HUES48 (cell line): ENCODE measurements around the gene MYO1E.
"Not testable (repeated sequence)": the region's sequence is repeated elsewhere in the genome, so short reads cannot be mapped to it uniquely, and the experiment has no call there.

Experiments used
- H3K27ac ChIP-seq: one replicate; pipeline ENCODE4 v1.7.0; 2013; ENCODE audit warnings: low read depth, low read length, inconsistent platforms
- H3K27me3 ChIP-seq: 2 replicates; pipeline ENCODE4 v1.6.1; 2013; ENCODE audit warnings: mild to moderate bottlenecking, low read length; ENCODE audit not compliant: control insufficient read depth, insufficient read depth
- H3K36me3 ChIP-seq: 2 replicates; pipeline ENCODE4 v1.6.1; 2013; ENCODE audit warnings: low read length; ENCODE audit not compliant: control insufficient read depth, insufficient read depth
- H3K4me1 ChIP-seq: 2 replicates; pipeline ENCODE4 v1.6.1; 2013; ENCODE audit warnings: mild to moderate bottlenecking, low read length; ENCODE audit not compliant: control insufficient read depth, insufficient read depth
- H3K4me3 ChIP-seq: 2 replicates; pipeline ENCODE4 v1.5.1; 2013; ENCODE audit warnings: mild to moderate bottlenecking, low read depth, low read length
- H3K9ac ChIP-seq: 2 replicates; pipeline ENCODE4 v1.6.1; 2013; ENCODE audit warnings: mild to moderate bottlenecking, low read depth, low read length, moderate library complexity
- H3K9me3 ChIP-seq: 2 replicates; pipeline ENCODE4 v1.6.1; 2013; ENCODE audit warnings: low read length; ENCODE audit not compliant: control insufficient read depth, insufficient read depth

Gene MYO1E

GRCh38 chr15:59352189-59352588, 20.5 kb downstream of the MYO1E start:
- Histone ChIP-seq H3K4me3 (no peak overlapping the region), H3K4me1 (peaks cover 77% of the 10 kb centered on the region), H3K9ac (no peak overlapping the region), H3K27ac (no peak overlapping the region), H3K27me3 (no peaks in the 10 kb centered on the region), H3K9me3 (no peaks in the 10 kb centered on the region), H3K36me3 (no peaks in the 10 kb centered on the region)

- Histone ChIP-seq H3K27me3 (no peaks in the 10 kb centered on the region), H3K36me3 (no peaks in the 10 kb centered on the region), H3K9me3 (no peaks in the 10 kb centered on the region), H3K27ac (peak overlapping the region; percentile 52), H3K9ac (no peak overlapping the region), H3K4me1 (peaks cover 68% of the 10 kb centered on the region), H3K4me3 (no peak overlapping the region)
Measured at GRCh38 chr15:59350421-59350732, 22.3 kb downstream of the MYO1E start.

GRCh38 chr15:59349680-59350420, 22.8 kb downstream of the MYO1E start:
- Histone ChIP-seq H3K9ac (no peak overlapping the region), H3K27ac (peak overlapping the region; percentile 52), H3K4me3 (no peak overlapping the region), H3K36me3 (no peaks in the 10 kb centered on the region), H3K27me3 (no peaks in the 10 kb centered on the region), H3K4me1 (peaks cover 62% of the 10 kb centered on the region), H3K9me3 (no peaks in the 10 kb centered on the region)

- H3K4me1 ChIP-seq: peaks cover 50% of the 10 kb centered on the region
- H3K4me3 ChIP-seq: no peak overlapping the region
- no peaks in the 10 kb centered on the region for H3K9me3 ChIP-seq
- H3K9ac ChIP-seq: peak overlapping the region; percentile 37; the same call in 1 of the 2 replicates
- no peaks in the 10 kb centered on the region for H3K27me3 ChIP-seq
- peak overlapping the region; percentile 60 for H3K27ac ChIP-seq
- H3K36me3 ChIP-seq: no peaks in the 10 kb centered on the region
Measured at GRCh38 chr15:59347915-59348314, 24.8 kb downstream of the MYO1E start.

- no peak overlapping the region for H3K4me3 ChIP-seq
- no peak overlapping the region for H3K9ac ChIP-seq
- H3K9me3 ChIP-seq: no peaks in the 10 kb centered on the region
- H3K36me3 ChIP-seq: no peaks in the 10 kb centered on the region
- H3K27ac ChIP-seq: no peak overlapping the region
- no peaks in the 10 kb centered on the region for H3K27me3 ChIP-seq
- H3K4me1 ChIP-seq: peaks cover 40% of the 10 kb centered on the region
Measured at GRCh38 chr15:59346951-59347350, 25.7 kb downstream of the MYO1E start.

- no peaks in the 10 kb centered on the region for H3K27me3 ChIP-seq
- H3K4me3 ChIP-seq: no peak overlapping the region
- peaks cover 27% of the 10 kb centered on the region for H3K4me1 ChIP-seq
- H3K36me3 ChIP-seq: no peaks in the 10 kb centered on the region
- H3K9me3 ChIP-seq: no peaks in the 10 kb centered on the region
- H3K9ac ChIP-seq: no peak overlapping the region
- no peak overlapping the region for H3K27ac ChIP-seq
Measured at GRCh38 chr15:59345326-59345725, 27.3 kb downstream of the MYO1E start.

- H3K27me3 ChIP-seq: no peaks in the 10 kb centered on the region
- H3K27ac ChIP-seq: no peak overlapping the region
- no peak overlapping the region for H3K9ac ChIP-seq
- H3K36me3 ChIP-seq: no peaks in the 10 kb centered on the region
- no peaks in the 10 kb centered on the region for H3K9me3 ChIP-seq
- H3K4me1 ChIP-seq: peaks cover 17% of the 10 kb centered on the region
- H3K4me3 ChIP-seq: no peak overlapping the region
Measured at GRCh38 chr15:59344311-59344710, 28.4 kb downstream of the MYO1E start.

GRCh38 chr15:59340325-59340724, 32.3 kb downstream of the MYO1E start:
- H3K27ac ChIP-seq: no peak overlapping the region
- no peak overlapping the region for H3K9ac ChIP-seq
- no peaks in the 10 kb centered on the region for H3K9me3 ChIP-seq
- peaks cover 3% of the 10 kb centered on the region; the same call in 1 of the 2 replicates for H3K4me1 ChIP-seq
- H3K36me3 ChIP-seq: no peaks in the 10 kb centered on the region
- H3K27me3 ChIP-seq: no peaks in the 10 kb centered on the region
- H3K4me3 ChIP-seq: no peak overlapping the region

GRCh38 chr15:59339252-59339672, 33.4 kb downstream of the MYO1E start:
- H3K27ac ChIP-seq: no peak overlapping the region
- no peak overlapping the region for H3K4me3 ChIP-seq

GRCh38 chr15:59338414-59338813, 34.3 kb downstream of the MYO1E start:
- Histone ChIP-seq H3K4me1 (peaks cover 4% of the 10 kb centered on the region; the same call in 1 of the 2 replicates), H3K9ac (no peak overlapping the region), H3K4me3 (no peak overlapping the region), H3K27me3 (no peaks in the 10 kb centered on the region), H3K27ac (no peak overlapping the region), H3K9me3 (no peaks in the 10 kb centered on the region), H3K36me3 (no peaks in the 10 kb centered on the region)

More at GRCh38 chr15:59339252-59339672, 33.4 kb downstream of the MYO1E start:
- Histone ChIP-seq H3K9ac (no peak overlapping the region), H3K4me1 (peaks cover 3% of the 10 kb centered on the region; the same call in 1 of the 2 replicates), H3K36me3 (no peaks in the 10 kb centered on the region), H3K9me3 (no peaks in the 10 kb centered on the region), H3K27me3 (no peaks in the 10 kb centered on the region)

- not testable (repeated sequence) for H3K27ac ChIP-seq, H3K36me3 ChIP-seq, H3K4me3 ChIP-seq, H3K27me3 ChIP-seq, H3K9ac ChIP-seq, H3K9me3 ChIP-seq
- peaks cover 19% of the 10 kb centered on the region for H3K4me1 ChIP-seq
Measured at GRCh38 chr15:59336725-59337124, 35.9 kb downstream of the MYO1E start.
